ENCODE data around the gene RGMB.

- TF ChIP-seq YY1 (IDR thresholded peaks at IDR 0.05; ENCODE audit: low read depth) (no peak), TEAD4 (IDR thresholded peaks at IDR 0.05) (no peak), NFIC (IDR thresholded peaks at IDR 0.05) (no peak), EP300 (IDR thresholded peaks at IDR 0.05; ENCODE audit: borderline replicate concordance) (no peak), RAD21 (IDR thresholded peaks at IDR 0.05; ENCODE audit: low read depth) (peak; percentile 57), ZBTB7A (IDR thresholded peaks at IDR 0.05; ENCODE audit: low read depth) (no peak), EGR1 (IDR thresholded peaks at IDR 0.05) (no peak), REST (IDR thresholded peaks at IDR 0.05; ENCODE audit: low read depth) (no peak), USF1 (IDR thresholded peaks at IDR 0.05) (no peak)
Measured at GRCh38 chr5:98771382-98772109, 1.9 kb upstream of the RGMB start.

All from Ishikawa (cell line).